ENCODE data around the gene NOD1. TPM values are rescaled to one million over a fixed set of nuclear protein-coding genes. Genes with fewer than 3 reads are reported as not detected.

The NOD1 gene
- total and polyA plus RNA-seq, 2 of the 8 experiments (the other 6 are each of a cell fraction or from before 2014, with no cell fraction given), result 3.8 to 6.5 TPM

GRCh38 chr7:30378275-30378674 is 100.3 kb downstream of the NOD1 start:
- Histone ChIP-seq H3K23ac (ENCODE audit: insufficient read length) (no peak overlapping the region), H3K9ac (replicated peaks in 1 of 4; ENCODE audit: extremely low read depth in 1 of 4, low read depth in 3 of 4, low read length in 3 of 4) (no peak overlapping the region), H3K27me3 (replicated peaks in 1 of 4; ENCODE audit: control insufficient read depth in 3 of 4, extremely low read depth in 1 of 4, insufficient read depth in 3 of 4, low read length in 3 of 4) (no peaks in the 10 kb centered on the region), H2AK5ac (ENCODE audit: low read depth, low read length) (no peak overlapping the region), H2BK12ac (ENCODE audit: low read depth, low read length) (no peak overlapping the region), H2BK15ac (ENCODE audit: low read length) (no peak overlapping the region), H4K8ac (ENCODE audit: extremely low read depth, insufficient read depth, low read length) (no peak overlapping the region), H3K4me3 (ENCODE audit: extremely low read depth in 1 of 4, insufficient read depth in 2 of 4, low read depth in 3 of 4, low read length in 4 of 4) (no peak overlapping the region), H3K36me3 (ENCODE audit: control insufficient read depth in 2 of 4, insufficient read depth in 4 of 4, low read length in 3 of 4) (no peaks in the 10 kb centered on the region), H4K5ac (ENCODE audit: insufficient read length, low read depth, low read length) (no peak overlapping the region), H3K56ac (replicated peaks; ENCODE audit: insufficient read length, low read depth, low read length) (no peak overlapping the region), H2BK5ac (ENCODE audit: low read depth, low read length) (no peak overlapping the region), H2BK20ac (ENCODE audit: low read length) (no peak overlapping the region), H2BK120ac (replicated peaks; ENCODE audit: low read depth, low read length) (no peak overlapping the region), H3K4me2 (ENCODE audit: insufficient read depth in 1 of 2, low read depth in 2 of 2, low read length in 2 of 2) (no peak overlapping the region), H3K18ac (ENCODE audit: extremely low read depth, low read length) (no peak overlapping the region), H2AFZ (ENCODE audit: low read length) (no peak overlapping the region), H3K4me1 (replicated peaks in 1 of 4; ENCODE audit: control insufficient read depth in 3 of 4, insufficient read depth in 4 of 4, low read length in 3 of 4) (no peaks in the 10 kb centered on the region; a peak in 2 of 7 replicates), H3K14ac (ENCODE audit: insufficient read length) (no peak overlapping the region), H3K23me2 (ENCODE audit: low read depth, low read length) (no peaks in the 10 kb centered on the region), H3K9me3 (ENCODE audit: insufficient read depth in 2 of 2, low read depth in 1 of 2, low read length in 1 of 2) (no peaks in the 10 kb centered on the region), H3K79me2 (ENCODE audit: control insufficient read depth in 1 of 2, insufficient read depth in 2 of 2, low read length in 2 of 2) (no peaks in the 10 kb centered on the region), H4K91ac (replicated peaks; ENCODE audit: insufficient read length, low read length) (no peak overlapping the region), H3K27ac (ENCODE audit: low read depth, low read length) (no peak overlapping the region), H4K20me1 (replicated peaks in 1 of 2; ENCODE audit: control insufficient read depth in 1 of 2, insufficient read depth in 2 of 2, low read length in 2 of 2) (no peaks in the 10 kb centered on the region), H3K4ac (replicated peaks; ENCODE audit: insufficient read length, low read depth, low read length) (no peak overlapping the region), H3K79me1 (ENCODE audit: low read depth, low read length) (no peaks in the 10 kb centered on the region)
- CTCF ChIA-PET (ENCODE audit: partially characterized antibody), result no interaction called here
- POLR2A ChIA-PET (ENCODE audit: partially characterized antibody), result no interaction called here
- TF ChIP-seq KDM5A (IDR thresholded peaks at IDR 0.05; ENCODE audit: low read length) (no peak), CHD2 (IDR thresholded peaks at IDR 0.05; ENCODE audit: low read length) (no peak), SRF (IDR thresholded peaks at IDR 0.05; ENCODE audit: low read depth, low read length) (no peak), GTF2F1 (IDR thresholded peaks at IDR 0.05; ENCODE audit: borderline replicate concordance, low read depth, low read length) (no peak), CBX5 (IDR thresholded peaks at IDR 0.05; ENCODE audit: low read depth, low read length) (no peak), HDAC2 (IDR thresholded peaks at IDR 0.05; ENCODE audit: borderline replicate concordance in 1 of 2, low read depth in 2 of 2, low read length in 2 of 2) (no peak)
- 94% methylated on average over 1 of the region's 1 CpG; no CpG with 5 or more reads in 1 of the 2 experiments for WGBS, 2 experiments (ENCODE audit: extremely low coverage in 1 of 2, insufficient coverage in 1 of 2, insufficient read length in 1 of 2, insufficient replicate concordance in 2 of 2, low coverage in 1 of 2, low lambda C conversion rate in 2 of 2, missing lambda C conversion rate in 1 of 2)
- FAIRE-seq, result no peak
- DNase-seq (ENCODE audit: low read depth in 1 of 2, low spot score in 2 of 2), result no peak

Measured in H1 (cell line).